OCI-LY7 (cell line): Measurements from ENCODE around the gene SAMMSON. TPM values are rescaled to one million over a fixed set of nuclear protein-coding genes. Genes with fewer than 3 reads are reported as not detected.

Experiments used
- Bru-seq: library from RNA; stranded (reverse); fragments of 400-500 nt; gene quantifications from one replicate; lab custom pipeline; 2021; lab: Mats Ljungman, UMichigan
- BruChase-seq, 2 experiments: library from RNA; stranded (reverse); fragments of 400-500 nt; gene quantifications; one replicate each; lab custom pipeline; 2021; lab: Mats Ljungman, UMichigan
- BruUV-seq: library from RNA; stranded (reverse); fragments of 400-500 nt; replicated peaks from 2 replicates; lab custom pipeline; 2021; lab: Mats Ljungman, UMichigan
- CTCF ChIA-PET: fragments of 300-600 bp; sonication (Branson Sonifier 250); formaldehyde crosslinking; loops from one replicate; lab custom pipeline; 2022; ENCODE audit warnings: antibody characterized with exemption; ENCODE audit not compliant: unreplicated experiment; lab: Charles Lee
- POLR2A ChIA-PET: fragments of 300-600 bp; sonication (Branson Sonifier 250); formaldehyde crosslinking; loops from one replicate; lab custom pipeline; 2022; ENCODE audit warnings: antibody characterized with exemption; lab: Charles Lee
- DNase-seq: peaks from one replicate; pipeline ENCODE4 v3.0.0-alpha.2; 2015; ENCODE audit warnings: low spot score
- H2AFZ ChIP-seq: fragments of 200-600 bp; sonication (generic), shearing (Covaris generic); 2 replicates; pipeline ENCODE4 v1.6.1; 2014; ENCODE audit warnings: mild to moderate bottlenecking, antibody characterized with exemption, low read length, moderate library complexity
- H3K27ac ChIP-seq: fragments of 200-600 bp; sonication (generic); 2 replicates; pipeline ENCODE4 v1.5.1; 2014; ENCODE audit warnings: mixed run types, low read depth, mild to moderate bottlenecking, moderate library complexity, low read length, inconsistent platforms; ENCODE audit not compliant: poor library complexity, severe bottlenecking
- H3K36me3 ChIP-seq: fragments of 200-600 bp; sonication (generic); 2 replicates; pipeline ENCODE4 v1.6.1; 2014; ENCODE audit warnings: mild to moderate bottlenecking, antibody characterized with exemption, low read length, moderate library complexity, mixed read lengths; ENCODE audit not compliant: insufficient read depth
- H3K4me1 ChIP-seq: fragments of 200-600 bp; sonication (generic); 2 replicates; pipeline ENCODE4 v1.5.1; 2014; ENCODE audit warnings: mild to moderate bottlenecking, low read length; ENCODE audit not compliant: insufficient read depth, poor library complexity, severe bottlenecking
- H3K4me2 ChIP-seq: fragments of 200-600 bp; sonication (generic); 2 replicates; pipeline ENCODE4 v1.6.1; 2014; ENCODE audit warnings: mild to moderate bottlenecking, low read length
- H3K4me3 ChIP-seq: fragments of 200-600 bp; sonication (generic); 2 replicates; pipeline ENCODE4 v1.5.1; 2014; ENCODE audit warnings: mild to moderate bottlenecking, low read depth, low read length; ENCODE audit not compliant: poor library complexity, severe bottlenecking
- H3K79me2 ChIP-seq: fragments of 200-600 bp; sonication (generic); 2 replicates; pipeline ENCODE4 v1.6.1; 2016; ENCODE audit warnings: low read depth, mild to moderate bottlenecking, low read length, moderate library complexity, mixed read lengths; ENCODE audit not compliant: insufficient read depth
- H3K9me2 ChIP-seq: fragments of 200-600 bp; sonication (generic); 2 replicates; pipeline ENCODE4 v1.6.1; 2016; ENCODE audit warnings: mild to moderate bottlenecking, low read length, mixed read lengths; ENCODE audit not compliant: insufficient read depth
- H3K9me3 ChIP-seq: fragments of 200-600 bp; sonication (generic); 2 replicates; pipeline ENCODE4 v1.6.1; 2014; ENCODE audit warnings: mild to moderate bottlenecking, mixed run types, low read length, mixed read lengths
- H4K20me1 ChIP-seq: fragments of 200-600 bp; sonication (generic); 2 replicates; pipeline ENCODE4 v1.6.1; 2014; ENCODE audit warnings: mild to moderate bottlenecking, antibody characterized with exemption, low read length, moderate library complexity, mixed read lengths; ENCODE audit not compliant: insufficient read depth
- CTCF ChIP-seq: fragments of 200-600 bp; sonication (generic); conservative IDR thresholded peaks from 2 replicates; pipeline ENCODE4 v1.5.1; 2014; ENCODE audit warnings: mild to moderate bottlenecking, antibody characterized with exemption, low read length, moderate library complexity, mixed read lengths
- EZH2phosphoT487 ChIP-seq: fragments of 200-600 bp; sonication (generic); IDR thresholded peaks from 2 replicates; pipeline ENCODE4 v1.6.1; 2018; ENCODE audit warnings: low read depth, borderline replicate concordance, mild to moderate bottlenecking, mixed run types, antibody characterized with exemption, low read length, moderate library complexity, mixed read lengths
- intact Hi-C: fragments of 100-400 bp; cut with micrococcal nuclease; formaldehyde crosslinking; loops from one replicate; pipeline ENCODE4 v1.10.0; 2022; ENCODE audit not compliant: unreplicated experiment
- long read RNA-seq: library from polyadenylated mRNA; stranded (forward); transcript quantifications from one replicate; pipeline ENCODE4 v2.0.0, GENCODE V29; 2022
- total RNA-seq, 2 experiments: library from RNA; depleted of rRNA in 1 of 2; stranded (reverse); fragments of >200 nt in 1 of 2; shearing (Covaris generic) in 1 of 2; gene quantifications; 2 replicates each; pipeline ENCODE4 v1.2.3, GENCODE V29; 2014 to 2022

The SAMMSON gene
- not detected in 2 replicates for total RNA-seq (2014; rRNA removed; shearing (Covaris generic))
- not detected in 2 replicates for total RNA-seq (2022)
- percentile 0 among the genes with signal in this experiment for Bru-seq, nascent RNA
- percentile 0 among the genes with signal in this experiment for BruChase-seq, experiment 1, labeled RNA remaining after a 6-hour chase
- BruChase-seq, experiment 2, labeled RNA remaining after a 2-hour chase, result percentile 0 among the genes with signal in this experiment
- long read RNA-seq, result 0 reads

- H3K4me1 ChIP-seq, result no peaks in the 10 kb centered on the region
- CTCF ChIA-PET, result no interaction called here
- H3K4me3 ChIP-seq, result no peak within 1 kb of the TSS
- no peaks in the 10 kb centered on the region for H3K9me2 ChIP-seq
- 0 out of 2 replicates have a peak, but pooled peaks cover 5% of the 10 kb centered on the region for H3K9me3 ChIP-seq
- no peaks in the 10 kb centered on the region for H3K79me2 ChIP-seq
- H4K20me1 ChIP-seq, result no peaks in the 10 kb centered on the region
- no peak for TF ChIP-seq EZH2phosphoT487
- TF ChIP-seq CTCF, result no peak
- POLR2A ChIA-PET, result no interaction called here
- no peak within 1 kb of the TSS for H2AFZ ChIP-seq
- no peak within 1 kb of the TSS for H3K4me2 ChIP-seq
- intact Hi-C loops, result no loop called here
- H3K27ac ChIP-seq, result no peak within 1 kb of the TSS
- no peak for DNase-seq
- H3K36me3 ChIP-seq, result no peaks in the 10 kb centered on the region
- BruUV-seq, result no TSS peak
Measured at GRCh38 chr3:69999140-70000027, at the start of gene SAMMSON. TSS of gene SAMMSON (plus strand) at chr3:69999733.

GRCh38 chr3:69951616-69952015, 47.9 kb upstream of the SAMMSON start:
- no peak for DNase-seq
- BruUV-seq, result no TSS peak

More at GRCh38 chr3:69951616-69952015, 47.9 kb upstream of the SAMMSON start:
- POLR2A ChIA-PET, result interaction anchor here (0.6 to 0.7 kb wide), 2 partner anchors 40 to 920 kb away, joined by 3 read pairs; no protein-coding TSS in a partner anchor
- CTCF ChIA-PET, result no interaction called here
- no peaks in the 10 kb centered on the region for H3K9me3 ChIP-seq
- no peaks in the 10 kb centered on the region for H3K4me1 ChIP-seq
- intact Hi-C loops, result no loop called here
- no peaks in the 10 kb centered on the region for H4K20me1 ChIP-seq
- no peak overlapping the region for H3K27ac ChIP-seq
- H3K9me2 ChIP-seq, result no peaks in the 10 kb centered on the region
- no peak overlapping the region for H3K4me2 ChIP-seq
- H3K79me2 ChIP-seq, result no peaks in the 10 kb centered on the region
- no peak overlapping the region for H3K4me3 ChIP-seq
- no peaks in the 10 kb centered on the region for H3K36me3 ChIP-seq
- no peak for TF ChIP-seq CTCF
- TF ChIP-seq EZH2phosphoT487, result no peak
- H2AFZ ChIP-seq, result no peak overlapping the region
